HG03095 (cell line): ENCODE results near the gene ABCG5.

Experiments used
- ATAC-seq: cut with Tn5 transposase; IDR thresholded peaks from one replicate; pipeline ENCODE4 v1.9.1; 2021; ENCODE audit warnings: moderate library complexity; ENCODE audit not compliant: unreplicated experiment

Gene ABCG5

DNA sequence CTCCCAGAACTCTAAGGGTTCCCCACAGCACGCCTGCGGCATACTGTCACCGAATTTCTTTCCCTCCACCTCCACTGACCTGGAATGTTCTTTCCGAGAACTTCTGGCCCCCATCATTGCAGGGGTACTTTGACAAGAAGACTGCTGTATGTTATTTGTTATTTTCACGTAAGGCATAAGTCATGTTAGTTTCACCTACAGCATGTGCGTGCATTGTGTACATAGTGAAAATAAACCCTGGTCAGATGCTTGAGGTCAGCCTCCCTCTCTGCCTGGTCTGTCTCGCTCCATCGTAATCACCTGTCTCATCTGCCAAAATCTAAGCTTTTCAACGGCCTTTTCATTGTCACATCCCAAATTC lies 4.2 kb upstream of the ABCG5 start:
- ATAC-seq: no peak

- no peak for ATAC-seq
These were observed 3.6 kb upstream of the ABCG5 start for GRCh38 chr2:43841949-43842865.

- ATAC-seq: no peak
These were observed 2.3 kb upstream of the ABCG5 start for GRCh38 chr2:43840965-43841364.

DNA sequence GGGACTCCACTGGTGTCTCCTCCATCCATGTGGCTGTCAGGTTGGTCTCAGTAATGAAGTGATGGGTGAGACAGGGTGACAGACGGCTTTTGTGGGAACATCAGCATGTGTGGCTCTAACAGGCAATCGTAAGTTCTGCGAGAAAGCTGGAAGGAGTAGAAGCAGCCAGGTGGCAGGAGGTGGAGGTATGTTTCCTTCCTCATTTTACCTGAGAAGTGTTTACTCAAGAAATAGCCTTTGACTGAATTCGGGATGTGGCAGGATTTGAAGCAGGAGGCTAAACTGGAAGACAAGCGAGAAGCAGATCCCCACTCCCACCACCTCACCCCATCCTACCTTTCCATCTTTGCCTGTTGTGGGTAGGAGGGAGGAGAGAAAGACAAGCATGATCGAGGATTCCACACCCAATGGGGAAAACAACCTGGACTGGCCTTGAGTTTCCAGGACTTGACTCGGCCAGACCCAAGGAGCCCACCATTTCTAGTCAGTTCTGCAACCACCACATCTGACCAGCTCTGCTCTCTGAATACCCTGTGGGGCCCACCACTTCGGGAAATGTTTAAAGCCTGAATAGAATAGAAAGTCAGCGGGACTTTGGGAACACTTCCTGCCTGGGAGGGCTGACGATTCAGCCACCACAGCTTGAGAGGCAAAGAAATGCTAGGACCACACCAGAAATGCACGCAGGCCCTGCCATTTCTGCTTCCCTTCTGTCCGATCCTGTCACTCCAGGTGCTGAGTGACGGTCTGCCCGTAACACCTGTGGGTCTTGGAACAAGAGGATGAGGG lies 1.3 kb upstream of the ABCG5 start:
- no peak for ATAC-seq

GRCh38 chr2:43837831-43838559 lies 644 bp downstream of the ABCG5 start:
- ATAC-seq: no peak

DNA sequence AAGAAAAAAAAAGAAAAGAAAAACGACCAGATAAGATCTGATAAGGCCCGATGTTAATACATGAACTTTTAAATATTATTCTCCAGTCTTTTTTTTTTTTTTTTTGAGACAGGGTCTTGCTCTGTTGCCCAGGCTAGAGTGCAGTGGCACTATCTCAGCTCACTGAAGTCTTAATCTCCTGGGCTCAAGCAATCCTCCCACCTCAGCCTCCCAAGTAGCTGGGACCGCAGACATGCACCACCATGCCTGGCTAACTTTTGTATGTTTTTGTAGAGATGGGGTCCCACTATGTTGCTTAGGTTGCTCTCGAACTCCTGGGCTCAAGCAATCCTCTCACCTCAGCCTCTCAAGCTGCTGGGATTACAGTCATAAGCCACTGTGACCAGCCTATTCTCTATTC lies 1.6 kb downstream of the ABCG5 start:
- no peak for ATAC-seq

DNA sequence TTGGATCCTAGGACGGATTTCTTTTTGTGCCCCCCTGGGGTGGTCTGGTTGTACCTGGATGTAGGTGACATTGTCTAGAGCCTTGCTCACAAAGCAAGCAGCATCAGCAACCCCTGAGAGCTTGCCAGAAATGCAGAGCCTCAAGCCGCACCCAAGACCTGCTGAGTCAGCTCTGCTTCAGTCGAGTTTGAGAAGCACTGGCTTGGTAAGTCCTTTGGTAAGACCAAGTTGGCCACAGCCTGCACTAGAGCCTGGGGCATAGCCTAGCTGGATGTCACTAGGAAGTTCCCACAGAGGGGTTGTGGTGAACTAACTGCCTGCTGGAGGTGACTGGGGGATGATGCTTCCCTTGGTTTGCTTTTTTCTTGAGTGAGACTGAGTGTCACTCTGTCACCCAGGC lies 6.2 kb downstream of the ABCG5 start:
- ATAC-seq: no peak

- no peak for ATAC-seq
These were observed 6.9 kb downstream of the ABCG5 start for GRCh38 chr2:43831543-43832294.

DNA sequence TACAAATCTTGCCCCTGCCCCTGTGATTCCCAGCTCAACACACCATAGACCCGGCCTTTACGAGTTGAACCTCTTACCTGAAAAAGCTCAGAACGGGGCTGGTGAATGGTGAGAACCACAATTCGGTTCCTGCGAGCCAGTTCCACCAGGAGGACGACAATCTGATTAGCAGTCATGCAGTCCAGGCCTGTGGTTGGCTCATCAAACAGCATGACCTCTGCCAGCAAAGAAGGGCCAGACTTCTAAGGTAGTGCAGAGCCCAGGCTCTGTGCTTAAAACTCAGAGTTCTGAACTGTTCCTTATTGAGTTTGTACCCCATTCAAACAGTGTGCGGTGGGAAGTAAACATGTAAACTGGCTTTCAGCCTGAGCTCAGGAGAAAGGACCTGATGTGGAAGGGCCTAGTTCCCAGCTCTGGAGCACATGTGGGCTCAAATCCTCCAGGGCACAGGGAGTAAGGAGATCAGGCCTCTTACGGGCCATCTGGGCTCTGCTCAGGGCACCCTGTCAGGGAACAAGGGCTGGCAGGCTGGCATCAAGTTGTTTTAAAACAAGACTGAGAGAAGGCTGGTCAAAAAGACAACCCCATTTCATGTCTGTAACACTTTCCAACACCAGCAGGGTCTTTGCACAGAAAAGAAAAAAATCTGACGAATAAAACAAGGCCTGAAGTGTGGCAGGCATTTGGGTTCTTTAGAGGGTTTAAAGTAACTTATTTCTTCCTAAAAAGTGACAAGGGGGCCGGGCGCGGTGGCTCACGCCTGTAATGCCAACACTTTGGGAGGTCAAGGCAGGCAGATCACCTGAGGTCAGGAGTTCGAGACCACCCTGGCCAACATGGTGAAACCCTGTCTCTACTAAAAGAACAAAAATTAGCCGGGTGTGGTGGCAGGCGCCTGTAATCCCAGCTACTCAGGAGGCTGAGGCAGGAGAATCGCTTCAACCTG lies 12.1 kb downstream of the ABCG5 start:
- ATAC-seq: no peak

DNA sequence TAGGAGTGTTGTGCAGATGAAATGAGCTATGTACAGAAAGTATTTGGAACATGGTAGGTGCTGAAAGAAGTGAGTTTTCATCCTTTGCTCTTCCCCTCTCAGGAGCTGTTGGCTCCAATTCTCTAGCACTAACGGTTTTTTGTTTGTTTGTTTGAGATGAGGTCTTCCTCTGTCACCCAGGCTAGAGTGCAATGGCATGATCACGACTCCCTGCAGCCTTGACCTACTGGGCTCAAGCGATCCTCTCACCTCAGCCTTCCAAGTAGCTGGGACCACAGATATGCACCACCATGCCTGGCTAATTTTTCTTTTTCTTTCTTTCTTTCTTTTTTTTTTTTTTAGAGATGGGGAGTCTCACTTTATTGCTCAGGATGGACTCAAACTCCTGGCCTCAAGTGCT lies 12.8 kb downstream of the ABCG5 start:
- ATAC-seq: no peak

DNA sequence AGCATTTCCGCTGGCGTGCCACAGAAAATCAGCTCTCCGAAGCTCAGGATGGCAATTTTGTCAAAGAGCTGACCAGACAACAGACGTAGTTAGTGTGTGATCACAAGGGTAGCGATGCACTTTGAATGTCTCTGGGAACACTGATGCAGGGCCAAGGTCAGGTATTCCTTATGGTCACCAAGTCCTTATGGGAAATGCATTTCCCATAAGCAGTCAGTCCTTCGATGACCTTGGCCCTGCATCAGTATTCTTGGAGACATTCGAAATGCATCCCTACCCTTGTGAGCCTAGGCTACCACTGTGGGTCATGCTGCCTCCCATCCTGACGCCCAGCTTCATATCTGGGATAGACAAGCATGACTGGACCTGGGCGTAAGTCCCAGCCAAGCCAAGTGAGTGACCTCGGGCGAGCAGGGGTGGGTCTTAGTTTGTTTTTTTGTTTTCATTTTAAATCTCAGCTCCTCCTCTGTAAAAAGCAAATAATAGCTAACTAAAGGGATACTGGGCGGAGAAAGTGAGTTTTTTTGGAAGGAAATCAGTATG lies 13.6 kb downstream of the ABCG5 start:
- ATAC-seq: no peak

GRCh38 chr2:43824512-43824911 lies 14.1 kb downstream of the ABCG5 start:
- no peak for ATAC-seq

DNA sequence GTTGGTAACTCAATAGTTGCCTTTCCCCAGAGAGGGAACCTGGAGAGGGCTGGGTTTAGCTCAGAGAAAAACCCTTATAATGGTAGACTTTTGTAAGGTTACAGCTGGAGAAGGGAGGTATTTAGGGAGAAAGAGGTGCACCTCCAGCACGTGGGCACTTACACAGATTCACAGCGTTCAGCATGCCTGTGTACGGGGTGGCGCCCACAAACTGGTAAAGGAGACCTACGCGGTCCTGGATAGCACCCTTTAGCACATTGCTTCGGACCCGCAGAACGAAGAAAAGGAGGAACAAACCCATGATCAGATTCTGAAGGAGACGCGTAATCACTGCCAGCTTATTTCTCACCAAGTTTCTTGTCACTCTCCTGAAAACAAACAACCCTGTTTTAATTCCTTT lies 14.9 kb downstream of the ABCG5 start:
- ATAC-seq: no peak

DNA sequence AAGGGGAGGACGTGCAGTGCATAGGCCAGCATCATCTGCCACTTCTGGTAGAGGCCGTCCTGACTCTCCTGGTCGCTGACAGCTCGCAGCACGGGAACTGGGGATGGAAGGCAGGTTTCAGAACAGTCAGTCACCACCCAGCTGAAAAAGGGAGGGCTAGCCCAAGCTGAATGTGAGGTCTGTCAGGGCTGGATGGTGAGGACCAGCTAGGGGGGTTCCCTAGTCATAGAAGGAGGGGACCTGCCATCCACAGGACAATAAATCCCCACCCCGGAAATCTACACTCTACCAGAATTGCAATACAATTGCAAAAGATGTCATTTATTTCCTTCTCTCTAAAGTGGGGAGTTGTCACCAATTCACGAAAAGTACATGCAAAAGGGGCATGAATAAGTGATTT lies 15.8 kb downstream of the ABCG5 start:
- ATAC-seq: no peak

GRCh38 chr2:43819491-43820163 lies 19.0 kb downstream of the ABCG5 start:
- no peak for ATAC-seq

- no peak for ATAC-seq
These were observed 19.9 kb downstream of the ABCG5 start for GRCh38 chr2:43818761-43819160.

DNA sequence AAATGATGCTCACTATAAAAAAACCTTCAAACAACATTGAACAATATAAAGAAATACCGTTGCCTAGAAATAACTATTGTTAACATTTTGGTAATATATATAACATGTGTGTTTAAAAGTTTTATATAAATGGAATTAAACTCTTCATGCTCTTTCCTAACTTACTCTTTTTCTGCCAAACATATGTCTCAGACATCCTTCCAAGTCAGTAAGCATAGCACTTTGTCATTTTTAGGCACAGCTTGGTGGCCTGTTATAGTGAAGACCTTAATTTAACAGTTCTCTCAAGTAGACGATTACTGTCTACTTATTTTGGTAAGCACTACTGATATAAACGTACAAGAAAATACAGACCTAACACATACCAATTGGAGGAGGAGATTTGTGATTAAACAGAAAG lies 23.9 kb downstream of the ABCG5 start:
- ATAC-seq: no peak

DNA sequence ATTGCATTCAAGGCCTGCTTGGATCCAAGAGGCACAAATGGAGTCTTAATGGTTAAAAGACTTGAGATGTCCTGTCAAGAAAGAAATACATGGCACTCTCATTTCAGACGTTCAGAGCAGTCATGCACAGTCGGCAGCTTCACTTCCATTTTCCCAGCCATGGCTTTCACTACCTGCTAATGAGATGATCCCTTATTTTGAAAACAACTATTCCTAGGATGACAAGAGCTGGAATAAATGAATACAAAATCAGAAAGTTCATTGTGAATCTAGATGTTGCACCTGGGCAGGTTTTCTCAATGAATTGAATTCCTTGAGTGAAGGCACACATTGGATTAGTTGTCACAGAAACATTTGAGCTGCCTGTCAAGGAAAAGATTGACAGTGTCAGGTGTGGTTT lies 25.7 kb downstream of the ABCG5 start:
- ATAC-seq: no peak

DNA sequence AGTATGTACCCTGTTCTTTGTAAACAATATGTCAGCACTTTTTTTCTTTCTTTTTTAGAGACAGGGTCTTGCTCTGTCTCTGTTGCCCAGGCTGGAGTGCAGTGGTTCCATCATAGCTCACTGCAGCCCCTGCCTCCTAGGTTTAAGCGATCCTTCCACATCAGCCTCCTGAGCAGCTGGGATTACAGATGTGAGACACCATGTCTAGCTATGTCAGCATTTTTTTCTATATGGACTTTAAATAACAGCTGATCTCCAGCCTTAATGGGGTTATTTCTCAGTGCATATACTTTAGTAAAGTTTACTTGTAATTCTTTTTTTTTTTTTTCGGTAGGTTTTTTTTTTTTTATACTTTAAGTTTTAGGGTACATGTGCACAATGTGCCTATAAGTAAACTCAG lies 26.6 kb downstream of the ABCG5 start:
- no peak for ATAC-seq
